ENCODE data around the gene NSRP1.
"Not testable (repeated sequence)": the region's sequence is repeated elsewhere in the genome, so short reads cannot be mapped to it uniquely, and the experiment has no call there.

The NSRP1 gene

DNA sequence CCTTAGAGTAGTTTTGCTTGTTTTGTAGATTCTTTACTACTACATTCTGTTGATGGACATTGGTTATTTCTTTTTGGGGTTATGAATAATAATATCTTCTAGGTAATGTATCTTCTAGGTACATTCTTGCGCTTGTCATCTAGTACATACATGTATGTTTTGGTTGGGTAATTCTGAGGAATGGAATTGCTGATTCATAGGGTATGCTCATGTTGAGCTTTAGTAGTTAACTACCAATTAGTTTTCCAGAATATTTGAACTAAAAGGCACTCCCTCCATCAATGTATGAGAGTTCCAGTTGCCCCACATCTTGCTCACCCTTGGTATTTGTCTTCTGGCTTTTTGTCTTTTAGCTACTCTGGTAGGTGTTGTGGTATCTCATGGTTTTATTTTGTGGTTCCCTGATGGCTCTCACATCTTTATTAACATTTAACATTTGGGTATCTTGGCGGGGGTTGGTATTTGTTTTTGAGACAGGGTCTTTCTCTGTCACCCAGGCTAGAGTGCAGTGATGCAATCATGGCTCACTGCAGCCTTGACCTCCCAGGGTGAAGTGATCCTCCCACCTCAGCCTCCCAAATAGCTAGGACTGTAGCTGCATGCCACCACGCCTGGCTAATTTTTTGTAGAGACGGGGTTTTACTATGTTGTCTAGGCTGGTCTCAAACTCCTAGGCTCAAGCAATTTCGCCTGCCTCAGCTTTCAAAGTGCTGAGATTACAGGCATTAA, 71.8 kb downstream of the NSRP1 start:
- DNase-seq = no peak

DNA sequence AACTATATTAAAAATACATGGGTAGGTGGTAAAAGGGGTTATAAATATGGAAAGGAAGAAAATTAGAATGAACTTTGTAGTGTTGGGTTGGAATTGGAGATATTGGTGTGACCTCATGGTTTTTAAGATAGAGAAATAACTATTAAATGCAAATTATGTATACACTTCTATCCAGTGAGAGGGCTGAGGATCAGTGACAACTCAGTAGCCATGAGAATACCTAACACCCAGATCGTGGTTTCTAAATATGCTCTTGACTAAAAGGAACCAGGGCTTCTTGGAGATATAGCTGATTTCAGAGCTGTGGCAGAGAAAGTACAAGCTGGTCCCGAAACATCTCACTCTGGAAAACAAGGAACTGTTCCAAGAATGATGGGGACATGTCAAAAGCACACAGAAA, 74.5 kb downstream of the NSRP1 start:
- no peak for DNase-seq

DNA sequence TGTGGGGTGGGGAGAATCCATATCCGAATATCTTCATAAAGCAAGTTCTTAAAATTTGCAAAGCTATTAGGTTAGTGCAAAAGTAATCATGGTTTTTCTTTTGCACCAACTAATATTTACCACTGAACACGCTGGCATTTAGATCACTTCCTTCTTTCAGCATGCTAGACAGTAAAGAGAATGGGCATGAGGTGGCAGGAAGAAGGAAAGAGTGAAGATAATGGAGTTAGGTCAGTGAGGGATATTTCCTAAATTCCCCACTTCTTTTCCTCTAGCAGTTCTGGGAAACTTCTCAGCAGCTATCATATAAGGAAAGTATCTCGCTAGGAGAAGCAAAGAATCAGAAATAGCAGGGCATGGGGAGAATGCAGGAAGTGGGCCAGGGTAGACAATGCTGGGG, 79.9 kb downstream of the NSRP1 start:
- no peak for DNase-seq

DNA sequence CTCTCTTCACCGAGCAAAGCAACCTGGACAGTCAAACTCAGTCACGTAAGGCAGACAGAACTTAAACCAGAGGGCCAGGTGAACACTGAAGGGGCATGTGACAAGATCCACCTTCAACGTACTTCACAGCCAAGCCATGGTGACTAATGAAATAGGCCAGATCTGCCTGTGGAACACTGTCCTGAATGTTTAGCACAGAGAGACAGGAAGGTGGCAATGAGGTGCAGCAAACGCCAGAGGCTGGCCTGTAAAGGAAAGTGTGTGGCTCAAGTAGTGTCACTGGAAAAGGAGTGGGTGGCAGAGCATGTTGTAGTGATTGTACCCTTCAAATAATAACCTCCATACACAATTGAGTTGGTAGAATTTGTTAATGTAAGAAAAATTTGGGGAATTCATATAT, 80.8 kb downstream of the NSRP1 start:
- no peak for DNase-seq

DNA sequence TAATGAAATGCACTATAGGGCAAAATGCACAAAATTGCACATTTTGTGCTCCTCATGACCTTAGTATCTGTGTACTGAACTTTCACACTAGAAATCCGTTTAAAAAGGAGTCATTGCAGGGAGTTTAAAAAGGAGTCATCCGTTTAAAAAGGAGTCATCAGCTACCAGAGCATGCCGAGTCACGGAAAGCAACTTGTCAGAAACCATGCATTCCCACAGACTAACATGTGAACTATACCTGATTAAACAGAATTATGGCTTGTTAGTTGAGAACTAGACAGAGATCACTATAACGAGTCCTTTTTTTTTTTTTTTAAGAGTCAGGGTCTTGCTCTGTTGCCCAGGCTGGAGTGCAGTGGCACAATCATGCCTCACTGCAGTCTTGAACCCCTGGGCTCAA, 83.0 kb downstream of the NSRP1 start:
- DNase-seq = no peak

DNA sequence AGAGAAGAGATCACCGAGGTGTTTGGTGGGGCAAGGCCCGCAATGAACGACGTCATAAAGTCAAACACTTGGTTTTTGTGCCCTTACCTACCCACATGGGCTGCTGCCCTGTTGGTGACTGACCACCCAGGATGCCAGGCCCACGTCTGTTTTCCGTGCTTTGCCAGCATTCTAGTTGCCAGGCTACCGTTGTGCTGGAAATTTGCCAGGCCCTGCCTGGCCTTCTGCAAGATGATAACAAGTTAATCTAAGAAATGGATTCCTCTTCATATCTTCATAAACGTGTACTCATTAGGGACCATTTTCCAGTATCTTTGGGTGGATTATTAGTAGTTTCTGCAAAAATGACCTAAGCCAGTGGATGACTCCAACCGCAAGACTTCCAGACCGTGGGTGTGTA, 83.5 kb downstream of the NSRP1 start:
- no peak for DNase-seq

DNA sequence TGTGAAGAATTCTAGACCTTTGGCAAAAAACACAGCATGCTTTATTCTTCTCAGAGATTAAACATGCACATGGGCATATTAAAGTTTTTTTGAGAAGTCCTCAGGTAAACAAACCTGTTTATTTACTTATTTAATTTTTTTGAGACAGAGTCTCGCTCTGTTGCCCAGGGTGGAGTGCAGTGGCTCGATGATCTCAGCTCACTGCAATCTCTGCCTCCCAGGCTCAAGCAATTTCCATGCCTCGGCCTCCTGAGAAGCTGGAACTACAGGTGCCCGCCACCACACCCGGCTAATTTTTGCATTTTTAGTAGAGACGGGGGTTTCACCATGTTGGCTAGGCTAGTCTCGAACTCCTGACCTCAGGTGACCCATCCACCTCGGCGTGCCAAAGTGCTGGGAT, 84.0 kb downstream of the NSRP1 start:
- DNase-seq = not testable (repeated sequence)

DNA sequence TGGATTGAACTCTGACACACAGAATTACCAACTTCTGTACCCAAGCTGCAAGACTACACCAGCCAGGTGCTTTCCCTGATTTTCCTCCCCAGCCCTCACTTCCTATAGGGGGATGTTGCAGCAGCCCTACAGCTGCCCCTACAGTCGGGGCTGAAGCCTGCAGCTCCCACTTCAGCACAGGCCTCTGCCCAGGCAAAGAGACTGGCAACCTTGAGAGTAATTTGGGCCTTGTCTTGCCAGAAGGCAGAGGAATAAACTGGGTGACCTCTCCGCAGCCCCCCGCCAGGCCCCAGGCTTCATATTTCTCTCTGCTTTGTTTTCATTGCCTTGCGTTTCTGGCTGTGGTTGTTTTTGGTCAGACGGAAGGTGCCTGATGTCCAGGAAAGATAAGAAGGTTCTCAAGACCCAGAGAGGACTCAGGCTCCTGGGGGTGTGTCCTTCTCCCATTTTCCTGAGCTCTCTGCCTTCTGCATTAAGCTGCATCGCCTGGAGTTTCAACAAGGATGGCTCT, 86.9 kb downstream of the NSRP1 start:
- no peak for DNase-seq

DNA sequence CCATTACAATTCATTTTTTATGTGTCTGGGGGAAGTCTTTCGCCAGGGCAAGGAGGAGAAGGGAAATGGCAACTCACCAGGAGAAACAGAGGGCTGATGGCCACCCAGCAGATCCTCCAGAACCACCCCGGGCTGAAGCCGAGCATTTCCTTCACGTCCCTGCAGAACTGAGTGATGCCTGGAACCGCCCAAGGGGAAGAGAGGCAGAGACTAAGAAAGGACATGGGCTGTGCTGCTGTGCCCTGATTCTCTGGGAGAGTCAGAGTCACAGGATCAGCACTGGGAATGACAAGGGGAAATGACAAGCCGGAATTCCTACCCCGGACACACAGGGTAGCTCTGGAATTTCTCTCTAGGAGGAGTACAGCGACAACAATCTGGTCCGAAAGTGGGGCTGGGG, 91.0 kb downstream of the NSRP1 start:
- DNase-seq = no peak

DNA sequence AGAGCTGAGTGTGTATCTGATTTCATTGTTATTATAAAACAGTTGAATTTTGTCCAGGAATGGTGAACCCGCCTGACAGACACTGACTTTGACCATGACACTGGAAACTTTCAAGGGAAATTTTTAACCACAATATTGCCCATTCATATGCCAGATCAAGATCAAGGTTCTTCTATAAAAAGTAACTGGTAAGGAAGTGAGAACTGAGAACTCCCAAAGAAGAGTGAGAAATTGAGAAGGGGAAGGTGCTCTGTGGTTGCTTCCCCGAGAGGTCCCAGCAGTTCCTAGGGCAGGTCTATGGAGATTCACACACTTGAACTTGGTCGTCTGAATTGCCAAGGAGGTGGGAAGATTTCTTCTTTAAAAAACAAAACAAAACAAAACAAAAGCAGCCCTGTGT, 91.6 kb downstream of the NSRP1 start:
- DNase-seq = no peak

DNA sequence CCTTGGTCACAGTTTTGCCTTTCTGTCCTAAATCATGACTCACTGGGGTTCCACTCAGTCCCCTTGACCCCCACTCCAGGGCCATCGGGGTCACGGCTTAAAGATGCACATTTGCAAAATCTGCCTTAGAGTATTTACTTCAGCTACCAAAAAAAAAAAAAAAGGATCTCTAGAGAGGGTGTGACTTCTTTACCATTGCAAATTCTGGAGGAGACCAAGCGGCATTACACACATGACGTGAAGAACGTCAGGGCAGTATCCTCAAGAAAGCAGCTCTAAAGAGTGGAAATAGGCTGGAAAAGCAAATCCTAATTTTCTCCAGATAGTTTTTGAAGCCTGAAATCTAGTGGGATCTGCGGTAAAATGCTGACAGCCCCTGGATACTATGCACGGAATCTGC, 93.3 kb downstream of the NSRP1 start:
- no peak for DNase-seq

DNA sequence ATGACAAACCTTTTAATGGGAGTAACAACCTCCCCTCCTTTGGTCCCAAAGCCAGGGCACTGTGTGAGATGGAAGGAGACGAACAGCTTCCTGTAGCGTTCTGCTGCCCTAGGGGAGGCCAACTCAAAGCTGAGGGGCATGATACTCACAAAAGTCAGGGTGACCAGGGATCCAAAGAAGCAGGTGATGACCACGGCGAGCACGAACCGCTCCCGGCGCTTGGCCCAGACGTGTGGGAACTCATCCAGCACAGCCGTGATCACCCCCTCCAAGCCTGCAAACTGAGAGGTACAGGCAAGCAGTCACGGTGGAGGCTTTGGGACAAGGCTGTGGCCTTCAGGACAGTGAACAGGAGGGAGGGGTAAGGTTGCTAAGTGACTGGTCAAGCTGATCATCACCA, 93.8 kb downstream of the NSRP1 start:
- no peak for DNase-seq

DNA sequence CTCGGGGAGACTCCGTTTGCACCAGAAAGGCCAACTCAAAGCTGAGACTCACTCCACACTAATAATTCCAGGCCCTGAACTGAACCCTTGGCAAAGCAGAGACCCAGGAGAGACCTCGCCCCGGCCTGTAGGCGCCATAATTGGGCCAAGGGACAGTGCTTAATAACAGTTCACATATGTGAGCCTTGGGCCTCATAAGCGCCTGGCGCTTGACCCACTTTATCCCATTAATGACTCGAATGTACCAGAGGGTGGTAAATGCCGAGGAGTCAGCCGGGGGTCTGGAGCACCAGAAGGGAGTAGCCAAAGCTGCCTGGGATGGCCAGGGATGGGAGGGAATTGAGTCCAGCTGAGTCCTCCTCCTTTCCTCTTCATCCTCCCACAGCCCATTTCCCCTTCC, 94.3 kb downstream of the NSRP1 start:
- no peak for DNase-seq

DNA sequence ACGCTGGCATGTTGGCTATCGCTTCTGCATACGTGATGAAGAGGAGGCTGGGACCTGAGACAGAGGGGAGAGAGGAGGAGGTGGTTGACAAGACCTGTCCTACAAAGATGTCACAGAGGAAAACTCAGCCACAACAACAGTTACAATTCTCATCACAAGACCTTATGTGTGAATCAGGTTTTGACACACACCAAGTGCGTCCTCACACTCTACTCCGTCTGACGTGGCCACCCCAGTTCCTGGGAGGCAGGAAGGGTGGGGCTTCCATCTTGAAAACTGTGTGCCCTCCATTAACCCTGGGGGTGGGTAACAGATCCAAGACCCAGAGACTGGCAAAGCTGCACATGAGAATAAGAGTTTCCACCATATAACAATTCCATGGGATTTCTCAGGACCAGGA, 94.8 kb downstream of the NSRP1 start:
- DNase-seq = no peak

DNA sequence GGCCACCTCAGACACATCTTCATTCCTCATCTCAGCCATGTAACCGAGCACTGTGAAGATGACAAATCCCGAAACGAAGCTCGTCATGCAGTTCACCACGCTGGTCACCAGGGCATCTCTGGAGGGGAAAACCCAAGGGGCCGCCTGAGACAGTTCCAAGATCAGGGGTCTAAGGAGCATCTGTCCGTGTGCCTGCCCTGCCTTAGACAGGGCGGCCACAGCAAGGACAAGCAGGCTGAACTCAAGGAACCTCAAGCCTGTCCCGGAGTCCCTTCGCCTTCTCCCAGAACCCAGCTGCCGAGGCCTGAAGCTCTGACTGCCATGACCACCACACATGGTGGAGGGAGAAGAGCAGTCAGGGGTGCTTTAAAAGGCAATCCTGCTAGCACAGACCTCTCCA, 96.1 kb downstream of the NSRP1 start:
- DNase-seq = no peak

DNA sequence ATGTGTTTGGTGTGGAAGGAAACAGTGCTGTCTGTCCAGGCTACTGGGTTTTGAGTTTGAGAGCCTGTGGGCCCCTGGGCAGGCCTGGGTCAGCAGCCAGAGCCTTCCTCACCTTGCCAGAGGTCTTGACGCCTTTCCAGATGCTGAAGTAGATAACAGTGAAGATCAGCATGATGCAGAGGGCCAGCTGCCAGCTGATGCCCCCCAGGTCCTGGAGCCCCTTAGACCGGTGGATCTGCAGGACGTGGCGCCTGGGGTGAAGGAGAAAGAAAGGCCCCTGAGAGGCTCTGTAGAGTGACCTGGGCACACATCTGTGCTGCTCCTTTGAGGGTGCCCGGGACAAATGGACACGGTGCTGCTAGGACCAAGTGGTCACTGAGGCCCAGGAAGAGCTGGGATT, 100.4 kb downstream of the NSRP1 start:
- DNase-seq = no peak

DNA sequence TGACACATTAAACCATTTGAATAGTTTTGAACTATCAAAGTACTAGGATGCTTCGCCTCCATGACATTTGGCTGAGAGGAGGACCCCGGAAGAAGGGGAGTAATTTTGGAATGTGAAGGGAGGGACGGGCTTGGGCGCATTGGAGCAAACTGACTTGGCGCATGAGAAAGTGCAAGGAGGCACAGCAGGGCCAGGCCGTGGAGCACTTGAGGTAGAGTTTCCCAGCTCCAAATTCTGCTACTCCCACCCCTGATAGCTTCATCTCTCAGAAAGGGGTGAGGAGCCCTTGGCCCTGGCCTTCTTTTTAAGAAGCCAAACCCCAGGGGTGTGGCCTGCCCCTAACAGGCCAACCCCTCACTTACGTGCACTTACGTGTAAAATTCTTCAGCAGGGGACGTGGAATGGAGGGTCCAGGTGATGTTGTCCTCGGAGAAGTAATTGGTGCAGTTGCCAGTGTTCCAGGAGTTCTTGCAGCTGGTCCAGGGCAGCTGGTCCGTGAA, 101.2 kb downstream of the NSRP1 start:
- DNase-seq = no peak

DNA sequence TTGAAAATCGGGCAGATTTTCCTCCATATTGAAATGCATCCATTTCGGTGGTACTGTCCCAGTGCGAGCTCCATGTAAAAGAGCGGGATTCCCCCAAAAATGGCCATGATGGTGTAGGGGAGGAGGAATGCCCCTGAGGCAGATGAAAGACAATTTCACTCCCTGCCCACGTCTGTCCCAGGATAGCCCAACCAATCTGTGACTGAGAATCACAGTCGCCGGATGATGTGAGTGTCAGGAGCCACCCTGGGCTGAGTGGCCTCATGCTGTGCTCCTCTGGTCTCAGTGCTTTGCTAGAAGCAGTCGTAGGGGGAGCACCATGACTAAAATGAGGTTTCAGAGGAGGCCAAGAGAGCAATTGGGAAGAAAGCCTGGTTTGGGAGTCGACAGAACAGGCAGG, 102.2 kb downstream of the NSRP1 start:
- no peak for DNase-seq

DNA sequence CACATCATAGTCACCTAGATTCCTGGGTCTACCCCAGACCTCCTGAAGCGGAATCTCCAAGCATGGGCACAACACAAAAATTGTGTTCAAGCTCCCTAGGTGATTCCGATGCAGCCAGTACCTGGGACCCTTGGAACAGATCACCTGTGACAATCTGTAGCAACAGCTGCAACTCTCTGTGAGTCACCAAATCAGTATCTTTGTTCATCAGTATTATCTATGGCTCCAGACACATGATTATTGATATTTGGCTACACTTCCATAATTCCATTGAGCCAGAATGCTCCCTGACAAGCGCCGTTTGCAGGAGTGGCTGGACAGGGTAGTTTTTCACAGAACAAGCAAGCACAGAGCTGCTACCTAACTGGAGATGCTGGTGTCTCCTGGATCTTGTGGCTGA, 102.7 kb downstream of the NSRP1 start:
- DNase-seq = no peak

DNA sequence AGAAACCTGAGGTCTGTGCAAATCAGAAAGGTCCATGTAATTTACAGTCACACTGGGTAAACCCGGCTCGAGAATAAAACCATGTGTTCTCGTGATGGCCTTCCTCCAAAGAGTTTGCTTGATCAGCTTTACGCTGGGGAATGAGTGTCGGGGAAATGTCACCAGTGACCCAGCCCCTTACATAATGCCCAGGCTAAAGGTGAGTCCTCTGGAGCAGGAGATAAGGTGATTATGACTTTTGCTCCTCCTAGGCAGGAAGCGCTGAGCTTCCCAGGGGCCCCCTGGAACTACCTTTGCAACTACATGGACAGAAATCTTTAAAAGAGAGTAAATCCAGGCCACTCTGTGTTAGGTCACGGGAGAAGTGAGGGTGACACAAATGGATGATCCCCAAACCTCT, 103.2 kb downstream of the NSRP1 start:
- no peak for DNase-seq

DNA sequence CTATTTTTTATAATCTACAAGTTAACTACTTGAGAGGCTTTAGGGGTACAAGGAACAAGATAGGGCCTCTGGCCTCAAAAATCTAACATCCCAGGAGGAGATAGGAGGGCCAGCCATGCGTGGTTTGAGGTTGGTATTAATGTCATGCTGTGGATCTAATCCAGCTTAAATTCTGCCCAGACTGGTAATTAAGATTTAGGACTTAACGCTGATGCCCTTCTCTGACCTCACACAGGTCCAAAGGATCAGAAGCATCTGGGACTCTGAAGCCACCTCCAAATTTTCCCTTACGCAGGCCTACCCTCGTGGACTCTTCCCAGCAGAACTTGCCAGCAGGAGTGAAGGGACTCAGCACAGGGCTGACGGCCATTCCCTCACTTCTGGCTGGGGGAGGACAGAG, 103.8 kb downstream of the NSRP1 start:
- no peak for DNase-seq

DNA sequence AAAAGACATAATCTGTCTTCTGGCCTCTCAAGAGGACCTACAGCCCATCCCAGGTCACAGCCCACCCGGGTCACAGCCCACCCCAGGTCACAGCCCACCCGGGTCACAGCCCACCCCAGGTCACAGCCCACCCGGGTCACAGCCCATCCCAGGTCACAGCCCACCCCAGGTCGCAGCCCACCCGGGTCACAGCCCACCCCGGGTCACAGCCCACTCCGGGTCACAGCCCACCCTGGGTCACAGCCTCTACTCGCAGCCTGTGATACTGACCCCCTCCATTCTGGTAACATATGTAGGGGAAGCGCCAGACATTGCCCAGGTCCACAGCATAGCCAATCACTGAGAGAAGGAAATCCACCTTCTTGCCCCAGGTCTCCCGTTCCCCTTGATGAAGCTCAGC, 104.7 kb downstream of the NSRP1 start:
- no peak for DNase-seq

DNA sequence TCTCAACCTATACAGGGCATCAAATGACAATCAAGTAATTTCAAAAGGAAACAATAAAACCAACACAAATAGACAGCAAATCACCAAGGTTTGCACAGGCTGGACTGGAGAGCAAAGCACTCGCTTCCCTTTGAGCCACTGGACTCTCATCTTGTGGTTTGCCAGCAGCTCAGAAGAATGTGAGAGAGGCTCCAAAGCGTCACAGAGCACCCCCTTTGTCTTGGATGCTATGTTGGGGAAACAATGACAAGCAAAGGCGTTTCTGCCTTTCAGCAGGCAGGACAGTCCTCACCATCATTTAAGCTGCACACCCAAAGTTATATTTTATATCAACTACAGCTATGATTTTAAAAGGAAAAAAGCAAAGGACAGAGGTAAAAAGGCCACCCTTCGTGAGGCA, 105.6 kb downstream of the NSRP1 start:
- no peak for DNase-seq

DNA sequence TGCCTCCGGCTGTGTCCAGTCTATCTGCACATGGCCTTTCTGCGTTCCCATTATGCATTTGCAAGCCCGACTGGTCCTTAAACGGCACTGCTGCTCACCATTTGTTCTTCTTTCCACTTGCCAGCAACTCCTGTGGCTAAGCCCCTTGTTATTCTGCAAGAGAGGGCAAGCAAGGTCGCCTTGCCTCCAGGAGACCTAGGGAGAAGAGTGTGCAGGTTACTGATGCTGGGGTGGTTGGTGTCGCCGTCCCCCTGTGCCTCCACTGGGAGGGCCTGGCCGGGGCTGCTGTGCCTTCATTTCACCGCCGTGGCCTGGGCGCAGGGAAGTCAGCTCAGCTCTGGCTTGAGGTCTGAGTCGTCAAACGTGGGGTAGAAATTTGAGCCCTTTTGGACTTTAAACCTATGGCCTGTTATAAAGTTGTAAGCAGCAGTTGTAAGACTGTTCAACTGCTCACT, 106.1 kb downstream of the NSRP1 start:
- DNase-seq = no peak

DNA sequence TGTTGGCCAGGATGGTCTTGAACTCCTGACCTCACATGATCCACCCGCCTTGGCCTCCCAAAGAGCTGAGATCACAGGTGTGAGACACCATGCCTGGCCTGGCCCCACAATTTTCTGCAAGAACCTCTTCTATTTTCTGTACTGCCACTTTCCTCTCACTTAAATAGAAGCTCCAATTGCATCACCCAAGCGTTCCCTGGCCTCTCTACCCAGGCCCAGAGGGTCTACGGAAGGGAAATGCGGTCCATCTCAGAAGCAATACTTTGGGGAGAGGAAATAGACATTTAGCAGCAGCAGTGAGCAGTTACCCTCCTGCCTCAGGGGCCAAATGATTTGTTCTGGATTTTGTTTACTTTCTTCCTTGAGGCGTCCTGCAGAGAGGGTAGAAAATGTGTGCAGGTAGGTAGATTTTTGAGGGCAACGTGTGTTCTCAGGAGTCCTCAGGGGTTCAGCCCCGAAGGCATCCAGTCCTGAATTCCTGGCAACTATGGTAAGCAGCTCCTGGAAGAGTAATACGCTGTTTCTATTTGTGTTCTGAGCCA, 107.9 kb downstream of the NSRP1 start:
- no peak for DNase-seq
